Dermis lymphatic vessel endothelial cell (primary cell): ENCODE results near the gene RNU1-1. TPM values are rescaled to one million over a fixed set of nuclear protein-coding genes. Genes with fewer than 3 reads are reported as not detected.

Source experiments
- total RNA-seq: library from RNA; depleted of rRNA; stranded (reverse); fragments of >200 nt; gene quantifications from 2 replicates; pipeline ENCODE4 v1.2.1, GENCODE V29; 2014

Gene RNU1-1
- under 0.01 and 8,230 TPM in 2 replicates for total RNA-seq

DNA sequence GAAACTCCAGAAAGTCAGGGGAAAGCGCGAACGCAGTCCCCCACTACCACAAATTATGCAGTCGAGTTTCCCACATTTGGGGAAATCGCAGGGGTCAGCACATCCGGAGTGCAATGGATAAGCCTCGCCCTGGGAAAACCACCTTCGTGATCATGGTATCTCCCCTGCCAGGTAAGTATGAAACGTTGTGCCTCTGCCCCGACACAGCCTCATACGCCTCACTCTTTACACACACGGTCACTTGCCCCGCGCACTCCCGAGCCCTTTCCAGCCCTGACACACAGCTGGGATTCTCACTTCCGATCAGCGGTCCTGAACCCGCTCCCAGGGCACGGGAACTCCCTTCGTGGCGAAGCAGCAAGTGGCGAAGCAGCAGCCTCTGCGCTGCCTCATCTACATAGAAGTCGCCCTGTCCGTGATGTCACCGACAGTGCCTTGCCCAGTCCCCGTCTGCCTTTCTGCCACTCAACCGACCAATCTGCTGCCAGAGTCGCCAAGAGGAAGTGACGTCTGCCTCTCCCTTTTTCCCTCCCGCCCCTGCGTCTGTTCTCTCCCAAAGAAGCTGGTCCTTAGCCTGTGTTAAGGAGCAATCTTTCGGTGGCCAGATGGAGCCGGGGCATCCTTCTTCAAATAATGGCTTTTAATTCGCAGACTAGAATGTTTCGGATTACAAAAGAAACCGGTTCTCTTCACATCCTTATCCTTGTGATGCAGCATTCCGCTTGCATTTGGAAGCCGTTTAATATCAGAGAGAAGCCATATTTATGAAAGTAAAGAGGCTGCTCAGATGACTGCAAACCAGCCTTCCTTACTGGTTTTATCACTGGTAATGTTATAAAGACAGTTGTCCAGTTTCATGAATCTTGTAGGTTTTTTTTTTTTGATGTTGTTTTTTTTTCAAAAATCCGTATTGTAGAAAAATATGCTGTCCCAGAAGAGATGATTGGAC, at the start of gene RNU1-1:
TSS of gene RNU1-1 (minus strand) at position 179 of the 949 bp plus-strand sequence.

Other genes starting within 250 kb of the RNU1-1 start
- 6.9 and 7.2 TPM in 2 replicates for gene FBXO42, start 161.8 kb downstream of the RNU1-1 start, total RNA-seq
- 24.1 and 29.2 TPM in 2 replicates for gene SZRD1, start 147.0 kb downstream of the RNU1-1 start, total RNA-seq
- not detected in 2 replicates for gene SPATA21, start 76.9 kb downstream of the RNU1-1 start, total RNA-seq
- gene NECAP2, start 73.6 kb downstream of the RNU1-1 start, total RNA-seq = 168 and 202 TPM in 2 replicates
- gene NBPF1, start 99.3 kb upstream of the RNU1-1 start, total RNA-seq = 28.2 and 33.3 TPM in 2 replicates
- gene RNU1-3, start 152.7 kb upstream of the RNU1-1 start, total RNA-seq = under 0.01 and 8,230 TPM in 2 replicates
- gene RNU1-4, start 226.2 kb upstream of the RNU1-1 start, total RNA-seq = under 0.01 and 8,230 TPM in 2 replicates